Left lung (tissue), 10 donors: ENCODE measurements around the gene PHACTR2. TPM values are rescaled to one million over a fixed set of nuclear protein-coding genes. Genes with fewer than 3 reads are reported as not detected.
A peak's percentile ranks its signal among the peaks of the same experiment; 100 is the strongest.
"Not testable (repeated sequence)": the region's sequence is repeated elsewhere in the genome, so short reads cannot be mapped to it uniquely, and the experiment has no call there.

Experiments
- ATAC-seq: fragments of 200-7000 bp; cut with Tn5 transposase; one replicate; pipeline ENCODE4 v1.9.1; 2020; ENCODE audit warnings: moderate library complexity
- DNase-seq, 4 donors: peaks; one replicate each; pipeline ENCODE4 v3.0.0-alpha.2; 2013 to 2020
- H3K27ac ChIP-seq, 2 donors: fragments of 200-600 bp; sonication (generic) in 1 of 2; one replicate each; pipeline versions ENCODE4 v1.5.0 to v1.8.0; 2020 to 2021
- H3K27me3 ChIP-seq, 2 donors: fragments of 200-600 bp; sonication (generic) in 1 of 2; one replicate each; pipeline versions ENCODE4 v1.5.0 to v1.8.0; 2020 to 2021
- H3K36me3 ChIP-seq, 2 donors: fragments of 200-600 bp; sonication (generic) in 1 of 2; one replicate each; pipeline versions ENCODE4 v1.5.0 to v1.8.0; 2020 to 2021
- H3K4me1 ChIP-seq, 2 donors: fragments of 200-600 bp; one replicate each; pipeline ENCODE4 v1.8.0; 2021
- H3K4me3 ChIP-seq, 2 donors: fragments of 200-600 bp; sonication (generic) in 1 of 2; one replicate each; pipeline versions ENCODE4 v1.5.0 to v1.8.0; 2020 to 2021; ENCODE audit warnings: mild to moderate bottlenecking in 1 of 2
- H3K9me3 ChIP-seq, 2 donors: fragments of 200-600 bp; sonication (generic) in 1 of 2; one replicate each; pipeline versions ENCODE4 v1.5.0 to v1.8.0; 2020 to 2021
- intact Hi-C, 2 donors: fragments of 100-400 bp; cut with DNase I; formaldehyde crosslinking; loops; one replicate each; pipeline versions ENCODE4 v1.11.2 to v1.14.2; 2022
- polyA plus RNA-seq, 6 donors: library from polyadenylated mRNA; unstranded; fragments of 120-200 nt; gene quantifications; one replicate each; pipeline ENCODE4 v1.2.1, GENCODE V29; 2013; ENCODE audit not compliant: insufficient read length in 6 of 6
- total RNA-seq, 2 donors: library from RNA; stranded (reverse); fragmentation: NEBNext Ultra II Directional; extraction: Animal tissue kit (Norgen Biotek cat#: 25700); gene quantifications; one replicate each; pipeline ENCODE4 v1.2.1, GENCODE V29; 2021
- TF ChIP-seq, protein P1 (sequence below), 2 donors: fragments of 200-600 bp; sonication (generic) in 1 of 2; IDR thresholded peaks; one replicate each; pipeline versions ENCODE4 v1.5.0 to v1.8.0; 2021; ENCODE audit warnings: antibody characterized with exemption in 2 of 2
- donor health status: DM: no; HTN: yes; CAD: no.
- donor health status: DM: no; HTN: no; CAD: no.

PHACTR2 gene
- total and polyA plus RNA-seq, 8 donors = 43.7 to 71.1 (median 49.8) TPM

DNA sequence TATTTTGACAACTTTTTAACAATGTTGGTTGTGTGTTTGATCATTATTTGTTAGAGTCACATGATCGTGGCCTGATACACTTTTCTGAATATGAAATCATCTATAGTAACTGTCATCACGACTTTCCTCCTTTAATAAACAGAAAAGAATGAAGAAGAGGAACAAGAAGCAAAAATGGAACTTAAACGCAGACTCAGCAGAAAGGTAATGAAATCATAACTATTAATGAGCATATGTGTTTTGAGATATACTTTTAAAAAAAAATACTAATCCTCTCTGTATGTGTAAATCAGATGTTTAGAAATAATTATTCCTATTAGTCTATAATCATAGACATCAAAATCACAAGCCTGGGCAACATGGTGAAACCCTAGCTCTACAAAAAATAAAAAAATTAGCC is 105.3 kb downstream of the PHACTR2 start:
- TF ChIP-seq, protein P1, sequence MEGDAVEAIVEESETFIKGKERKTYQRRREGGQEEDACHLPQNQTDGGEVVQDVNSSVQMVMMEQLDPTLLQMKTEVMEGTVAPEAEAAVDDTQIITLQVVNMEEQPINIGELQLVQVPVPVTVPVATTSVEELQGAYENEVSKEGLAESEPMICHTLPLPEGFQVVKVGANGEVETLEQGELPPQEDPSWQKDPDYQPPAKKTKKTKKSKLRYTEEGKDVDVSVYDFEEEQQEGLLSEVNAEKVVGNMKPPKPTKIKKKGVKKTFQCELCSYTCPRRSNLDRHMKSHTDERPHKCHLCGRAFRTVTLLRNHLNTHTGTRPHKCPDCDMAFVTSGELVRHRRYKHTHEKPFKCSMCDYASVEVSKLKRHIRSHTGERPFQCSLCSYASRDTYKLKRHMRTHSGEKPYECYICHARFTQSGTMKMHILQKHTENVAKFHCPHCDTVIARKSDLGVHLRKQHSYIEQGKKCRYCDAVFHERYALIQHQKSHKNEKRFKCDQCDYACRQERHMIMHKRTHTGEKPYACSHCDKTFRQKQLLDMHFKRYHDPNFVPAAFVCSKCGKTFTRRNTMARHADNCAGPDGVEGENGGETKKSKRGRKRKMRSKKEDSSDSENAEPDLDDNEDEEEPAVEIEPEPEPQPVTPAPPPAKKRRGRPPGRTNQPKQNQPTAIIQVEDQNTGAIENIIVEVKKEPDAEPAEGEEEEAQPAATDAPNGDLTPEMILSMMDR (IDR thresholded peaks at IDR 0.05) = no peak
- DNase-seq (no peak), ATAC-seq (no peak)
- H3K4me3 ChIP-seq = no peak overlapping the region
- peak overlapping the region in 1 of 2 donors; percentile 39 for H3K27ac ChIP-seq
- intact Hi-C loops = no loop called here
- peaks cover 0 to 52% of the 10 kb centered on the region in 2 donors for H3K36me3 ChIP-seq
- H3K9me3 ChIP-seq = peaks cover 0 to 15% of the 10 kb centered on the region in 2 donors
- H3K4me1 ChIP-seq = no peaks in the 10 kb centered on the region
- H3K27me3 ChIP-seq = no peaks in the 10 kb centered on the region

DNA sequence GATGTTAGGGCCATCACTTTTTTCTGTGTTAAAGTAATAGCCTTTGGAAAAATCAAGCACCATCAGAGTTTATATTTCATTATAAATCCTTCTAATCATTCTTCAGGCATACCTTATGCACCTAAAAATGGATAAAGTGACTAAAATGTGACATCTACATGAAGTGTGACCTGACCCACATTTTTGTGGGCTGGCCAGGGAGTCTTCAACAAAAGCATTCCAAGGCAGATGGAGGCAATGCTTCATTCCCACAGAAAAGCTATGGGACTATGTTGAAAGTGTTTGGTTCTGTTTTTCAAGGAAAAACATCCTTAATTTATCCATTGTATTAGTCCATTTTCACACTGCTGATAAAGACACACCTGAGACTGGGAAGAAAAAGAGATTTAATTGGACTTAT is 106.6 kb downstream of the PHACTR2 start:
- no peak for ATAC-seq
- Histone ChIP-seq H3K36me3 (peaks cover 0 to 63% of the 10 kb centered on the region in 2 donors), H3K27ac (no peak overlapping the region), H3K4me1 (no peaks in the 10 kb centered on the region), H3K9me3 (peaks cover 0 to 15% of the 10 kb centered on the region in 2 donors), H3K27me3 (no peaks in the 10 kb centered on the region), H3K4me3 (no peak overlapping the region)
- TF ChIP-seq, protein P1 (IDR thresholded peaks at IDR 0.05) = no peak
- DNase-seq = no peak
- intact Hi-C loops = no loop called here

DNA sequence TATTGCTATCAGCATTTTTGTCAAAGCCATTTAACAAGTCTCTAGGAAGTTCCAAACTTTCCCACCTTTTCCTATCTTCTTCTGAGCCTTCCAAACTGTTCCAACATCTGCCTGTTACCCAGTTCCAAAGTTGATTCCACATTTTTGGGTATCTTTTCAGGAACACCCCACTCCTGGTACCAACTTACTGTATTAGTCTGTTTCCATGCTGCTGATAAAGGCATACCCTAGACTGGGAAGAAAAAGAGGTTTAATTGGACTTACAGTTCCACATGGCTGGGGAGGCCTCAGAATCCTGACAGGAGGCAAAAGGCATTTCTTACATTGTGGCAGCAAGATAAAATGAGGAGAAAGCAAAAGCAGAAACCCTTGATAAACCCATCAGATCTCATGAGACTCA is 108.6 kb downstream of the PHACTR2 start:
- H3K9me3 ChIP-seq = peaks cover 0 to 15% of the 10 kb centered on the region in 2 donors
- ATAC-seq, H3K4me1 ChIP-seq, DNase-seq, intact Hi-C loops, H3K27ac ChIP-seq, H3K27me3 ChIP-seq, H3K4me3 ChIP-seq: not testable (repeated sequence)
- H3K36me3 ChIP-seq = peaks cover 0 to 71% of the 10 kb centered on the region in 2 donors

DNA sequence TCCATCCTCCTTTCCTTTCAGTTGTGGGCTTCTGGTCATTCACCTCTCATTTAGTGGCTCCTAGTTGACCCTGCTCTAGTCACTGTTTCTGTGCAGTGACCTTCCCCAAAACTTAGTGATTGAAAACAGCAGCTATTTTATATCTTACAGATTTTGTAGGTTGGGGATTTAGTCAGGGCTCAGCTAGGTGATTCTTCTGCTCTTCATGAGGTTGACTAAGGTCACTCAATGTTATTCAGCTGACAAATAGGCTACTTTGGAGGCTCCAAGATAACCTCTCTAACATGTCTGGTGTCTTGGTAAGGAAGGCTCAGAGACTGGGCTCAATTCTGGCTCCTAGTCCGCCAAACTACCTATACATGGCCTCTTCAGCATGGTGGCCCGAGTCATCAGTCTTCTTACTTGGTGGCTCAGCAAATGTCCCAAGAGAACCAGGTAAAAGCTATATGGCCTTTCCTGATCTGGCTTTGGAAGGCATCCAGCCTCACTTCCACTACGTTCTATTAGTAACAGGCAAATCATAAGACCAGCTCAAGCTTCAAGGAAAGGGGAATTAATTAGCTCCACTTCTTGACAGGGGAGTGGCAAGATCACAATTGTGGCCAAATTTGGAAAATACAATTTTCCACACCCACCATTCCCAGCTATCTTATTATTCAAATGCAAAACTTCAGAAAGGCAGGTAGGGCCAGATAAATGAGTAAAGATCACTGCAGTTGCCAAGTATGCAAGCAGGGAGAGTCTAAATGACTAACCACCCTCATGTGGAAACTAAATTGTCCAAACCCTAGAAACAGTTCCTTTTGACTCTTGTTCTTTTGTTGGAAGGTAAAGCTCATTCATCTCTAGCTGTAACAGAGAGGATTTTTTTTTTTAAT is 114.9 kb downstream of the PHACTR2 start:
- no peak for ATAC-seq
- no peaks in the 10 kb centered on the region for H3K27me3 ChIP-seq
- TF ChIP-seq, protein P1 (IDR thresholded peaks at IDR 0.05) = no peak

DNA sequence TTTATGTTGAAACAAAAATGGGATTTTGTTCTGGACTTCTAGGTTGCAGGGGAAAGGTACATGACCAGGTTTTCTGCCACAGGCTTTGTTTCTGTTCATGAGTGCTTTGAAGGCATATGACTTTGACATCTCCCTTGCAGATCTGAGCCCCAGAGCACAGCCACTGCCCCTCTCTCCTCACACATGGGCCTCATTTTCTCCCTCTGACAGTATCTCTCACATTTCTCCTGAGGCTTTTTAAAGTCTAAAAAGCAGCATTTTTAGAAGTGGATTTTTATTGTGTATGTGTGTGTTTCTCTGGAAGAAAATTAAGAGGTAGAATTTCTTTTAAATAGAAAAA is 115.5 kb downstream of the PHACTR2 start:
- H3K36me3 ChIP-seq = peaks cover 0 to 62% of the 10 kb centered on the region in 2 donors
- ATAC-seq = no peak

More for the DNA sequence above, 114.9 kb downstream of the PHACTR2 start:
- no peak for DNase-seq
- peaks cover 0 to 10% of the 10 kb centered on the region in 2 donors for H3K9me3 ChIP-seq
- peaks cover 0 to 65% of the 10 kb centered on the region in 2 donors for H3K36me3 ChIP-seq
- H3K4me3 ChIP-seq = no peak overlapping the region
- H3K27ac ChIP-seq = no peak overlapping the region
- intact Hi-C loops = no loop called here
- no peaks in the 10 kb centered on the region for H3K4me1 ChIP-seq

DNA sequence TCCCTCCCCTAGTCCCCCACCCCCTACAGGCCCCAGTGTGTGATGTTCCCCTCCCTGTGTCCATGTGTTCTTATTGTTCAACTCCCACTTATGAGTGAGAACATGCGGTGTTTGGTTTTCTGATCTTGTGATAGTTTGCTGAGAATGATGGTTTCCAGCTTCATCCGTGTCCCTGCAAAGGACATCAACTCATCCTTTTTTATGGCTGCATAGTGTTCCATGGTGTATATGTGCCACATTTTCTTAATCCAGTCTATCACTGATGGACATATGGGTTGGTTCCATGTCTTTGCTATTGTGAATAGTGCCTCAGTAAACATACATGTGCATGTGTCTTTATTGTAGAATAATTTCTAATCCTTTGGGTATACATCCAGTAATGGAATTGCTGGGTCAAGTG is 118.8 kb downstream of the PHACTR2 start:
- DNase-seq, intact Hi-C loops, H3K4me3 ChIP-seq, ATAC-seq, H3K27me3 ChIP-seq, H3K4me1 ChIP-seq, H3K27ac ChIP-seq: not testable (repeated sequence)
- peaks cover 0 to 20% of the 10 kb centered on the region in 2 donors for H3K9me3 ChIP-seq
- H3K36me3 ChIP-seq = peaks cover 0 to 36% of the 10 kb centered on the region in 2 donors

More for the DNA sequence above, 115.5 kb downstream of the PHACTR2 start:
- intact Hi-C loops = no loop called here
- no peak for DNase-seq
- H3K4me3 ChIP-seq = no peak overlapping the region
- H3K4me1 ChIP-seq = no peaks in the 10 kb centered on the region
- TF ChIP-seq, protein P1 (IDR thresholded peaks at IDR 0.05) = no peak
- H3K27me3 ChIP-seq = no peaks in the 10 kb centered on the region
- H3K27ac ChIP-seq = no peak overlapping the region
- peaks cover 0 to 10% of the 10 kb centered on the region in 2 donors for H3K9me3 ChIP-seq

DNA sequence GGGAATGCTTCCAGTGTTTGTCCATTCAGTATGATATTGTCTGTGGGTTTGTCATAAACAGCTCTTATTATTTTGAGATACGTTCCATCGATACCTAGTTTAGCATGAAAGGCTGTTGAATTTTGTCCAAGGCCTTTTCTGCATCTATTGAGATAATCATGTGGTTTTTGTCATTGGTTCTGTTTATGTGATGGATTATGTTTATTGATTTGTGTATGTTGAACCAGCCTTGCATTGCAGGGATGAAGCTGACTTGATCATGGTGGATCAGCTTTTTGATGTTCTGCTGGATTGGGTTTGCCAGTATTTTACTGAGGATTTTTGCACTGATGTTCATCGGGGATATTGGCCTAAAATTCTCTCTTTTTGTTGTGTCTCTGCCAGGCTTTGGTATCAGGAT is 120.7 kb downstream of the PHACTR2 start:
- H3K27ac ChIP-seq, intact Hi-C loops: not testable (repeated sequence)

More for the DNA sequence above, 120.7 kb downstream of the PHACTR2 start:
- H3K9me3 ChIP-seq = peaks cover 0 to 10% of the 10 kb centered on the region in 2 donors
- H3K36me3 ChIP-seq = peaks cover 0 to 17% of the 10 kb centered on the region in 2 donors
- not testable (repeated sequence) for DNase-seq, H3K4me1 ChIP-seq, H3K27me3 ChIP-seq, ATAC-seq, H3K4me3 ChIP-seq
